ENCODE data around the gene MUC6.

Gene MUC6

DNA sequence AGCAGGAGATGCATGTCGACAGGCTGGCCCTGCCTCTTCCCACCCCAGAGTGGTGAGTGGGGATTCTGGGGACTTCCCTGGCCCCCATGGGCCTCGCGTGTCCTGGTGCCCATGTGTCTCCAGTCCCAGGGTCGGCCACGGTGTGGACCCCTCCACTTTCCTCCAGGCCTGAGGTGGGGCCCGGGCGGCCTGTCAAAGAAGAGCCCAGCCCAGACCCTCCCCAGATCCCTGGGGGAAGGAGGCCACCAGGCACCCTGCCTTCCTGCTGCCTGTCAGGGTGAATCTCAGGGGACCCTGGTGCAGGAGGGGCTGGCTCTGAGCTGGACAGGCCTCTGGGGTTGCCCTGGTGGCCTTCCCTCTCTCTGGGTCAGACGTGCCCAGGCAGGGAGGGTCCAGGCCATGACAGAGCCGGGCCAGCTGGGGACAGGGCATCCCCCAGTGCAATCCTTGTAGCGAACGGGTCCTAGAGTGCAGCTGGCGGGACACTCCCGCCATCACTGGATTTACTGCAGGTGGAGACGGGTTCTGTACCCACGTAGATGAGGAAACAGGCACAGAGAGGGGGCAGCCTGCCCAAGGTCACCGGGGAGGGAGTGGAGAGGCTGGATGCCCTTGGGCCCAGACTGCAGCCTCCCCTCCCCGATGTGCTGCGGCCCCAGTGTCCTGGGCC is 13.5 kb upstream of the MUC6 start:
- TF ChIP-seq, protein P1, sequence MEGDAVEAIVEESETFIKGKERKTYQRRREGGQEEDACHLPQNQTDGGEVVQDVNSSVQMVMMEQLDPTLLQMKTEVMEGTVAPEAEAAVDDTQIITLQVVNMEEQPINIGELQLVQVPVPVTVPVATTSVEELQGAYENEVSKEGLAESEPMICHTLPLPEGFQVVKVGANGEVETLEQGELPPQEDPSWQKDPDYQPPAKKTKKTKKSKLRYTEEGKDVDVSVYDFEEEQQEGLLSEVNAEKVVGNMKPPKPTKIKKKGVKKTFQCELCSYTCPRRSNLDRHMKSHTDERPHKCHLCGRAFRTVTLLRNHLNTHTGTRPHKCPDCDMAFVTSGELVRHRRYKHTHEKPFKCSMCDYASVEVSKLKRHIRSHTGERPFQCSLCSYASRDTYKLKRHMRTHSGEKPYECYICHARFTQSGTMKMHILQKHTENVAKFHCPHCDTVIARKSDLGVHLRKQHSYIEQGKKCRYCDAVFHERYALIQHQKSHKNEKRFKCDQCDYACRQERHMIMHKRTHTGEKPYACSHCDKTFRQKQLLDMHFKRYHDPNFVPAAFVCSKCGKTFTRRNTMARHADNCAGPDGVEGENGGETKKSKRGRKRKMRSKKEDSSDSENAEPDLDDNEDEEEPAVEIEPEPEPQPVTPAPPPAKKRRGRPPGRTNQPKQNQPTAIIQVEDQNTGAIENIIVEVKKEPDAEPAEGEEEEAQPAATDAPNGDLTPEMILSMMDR (IDR thresholded peaks at IDR 0.05; ENCODE audit: control insufficient read depth, extremely low read depth, insufficient read depth): no peak
- H3K4me3 ChIP-seq (ENCODE audit: low read depth, low read length): no peak overlapping the region
- no peak for DNase-seq (ENCODE audit: low read depth)

DNA sequence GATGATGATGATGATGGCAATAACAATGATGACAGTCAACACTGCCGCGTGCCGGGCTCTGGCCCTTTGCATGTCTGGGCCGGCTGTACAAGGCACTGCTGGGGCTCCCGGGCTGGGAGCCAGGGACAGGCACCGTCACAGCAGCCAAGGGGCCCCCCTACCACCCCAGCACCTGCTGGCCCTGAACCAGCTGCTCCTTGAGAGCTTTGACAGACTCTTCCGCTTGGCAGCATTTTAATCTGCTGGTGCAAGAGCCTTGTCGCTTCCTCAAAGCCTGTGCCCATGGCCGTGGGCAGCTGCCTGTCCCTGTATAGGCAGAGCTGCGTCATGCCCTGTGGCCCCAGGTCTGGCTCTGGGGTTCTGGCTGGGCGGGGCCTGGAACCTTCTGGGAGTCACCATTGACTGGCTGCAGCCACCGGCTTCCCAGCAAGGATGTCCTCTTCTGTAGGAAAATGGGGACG is 12.9 kb upstream of the MUC6 start:
- no peak overlapping the region for H3K4me3 ChIP-seq (ENCODE audit: low read depth, low read length)
- TF ChIP-seq, protein P1 (IDR thresholded peaks at IDR 0.05; ENCODE audit: control insufficient read depth, extremely low read depth, insufficient read depth): no peak
- no peak for DNase-seq (ENCODE audit: low read depth)

DNA sequence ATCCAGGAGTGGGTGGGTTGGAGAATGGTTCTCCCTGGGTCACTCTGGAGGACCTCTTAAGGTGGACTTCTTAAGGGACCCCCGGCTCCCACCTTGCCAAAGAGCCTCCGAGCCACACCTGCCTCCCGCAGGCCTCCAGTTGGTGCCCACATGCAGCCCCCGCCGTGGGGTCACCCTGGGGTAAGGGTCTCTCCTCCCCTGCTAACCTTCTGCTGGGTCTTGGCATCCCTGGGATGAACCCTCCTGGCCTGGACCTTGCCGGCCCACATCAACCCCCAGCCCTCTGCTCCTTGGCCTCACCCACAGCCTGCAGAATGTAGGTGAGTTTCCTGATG is 12.5 kb upstream of the MUC6 start:
- TF ChIP-seq, protein P1 (IDR thresholded peaks at IDR 0.05; ENCODE audit: control insufficient read depth, extremely low read depth, insufficient read depth): no peak
- no peak for DNase-seq (ENCODE audit: low read depth)
- no peak overlapping the region for H3K4me3 ChIP-seq (ENCODE audit: low read depth, low read length)

DNA sequence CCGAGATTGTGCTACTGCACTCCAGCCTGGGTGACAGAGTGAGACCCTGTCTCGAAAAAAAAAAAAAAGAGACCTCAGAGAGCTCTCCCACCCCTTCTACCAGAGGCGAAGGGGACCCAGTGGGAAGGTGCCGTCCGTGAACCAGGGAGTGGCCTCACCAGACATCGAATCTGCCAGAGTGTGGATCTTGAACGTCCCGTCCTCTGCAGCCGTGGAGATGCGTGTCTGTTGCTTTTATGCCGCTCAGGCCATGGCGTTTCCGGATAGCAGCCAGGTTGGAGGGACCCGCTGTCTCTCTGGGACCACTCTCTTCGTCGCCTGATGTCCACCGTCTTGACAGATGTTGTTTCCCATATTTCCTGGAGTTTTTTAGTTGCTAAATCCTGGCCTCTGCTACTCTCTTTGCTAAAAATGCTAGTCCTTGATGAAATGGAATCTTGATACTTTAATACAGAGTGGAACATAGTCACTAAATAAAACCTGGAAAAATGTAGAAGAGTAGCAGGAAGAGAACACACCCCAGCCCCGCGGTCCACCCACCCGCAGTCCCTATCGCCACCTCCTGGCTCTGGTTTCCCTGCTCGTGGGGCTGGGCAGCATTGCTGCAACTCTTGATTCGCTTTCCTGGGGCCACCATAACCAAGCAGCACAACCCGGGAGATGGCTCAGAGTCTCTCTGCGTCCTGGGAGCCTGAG is 12.0 kb upstream of the MUC6 start:
- H3K4me3 ChIP-seq (ENCODE audit: low read depth, low read length): no peak overlapping the region
- DNase-seq (ENCODE audit: low read depth): no peak
- TF ChIP-seq, protein P1 (IDR thresholded peaks at IDR 0.05; ENCODE audit: control insufficient read depth, extremely low read depth, insufficient read depth): no peak

DNA sequence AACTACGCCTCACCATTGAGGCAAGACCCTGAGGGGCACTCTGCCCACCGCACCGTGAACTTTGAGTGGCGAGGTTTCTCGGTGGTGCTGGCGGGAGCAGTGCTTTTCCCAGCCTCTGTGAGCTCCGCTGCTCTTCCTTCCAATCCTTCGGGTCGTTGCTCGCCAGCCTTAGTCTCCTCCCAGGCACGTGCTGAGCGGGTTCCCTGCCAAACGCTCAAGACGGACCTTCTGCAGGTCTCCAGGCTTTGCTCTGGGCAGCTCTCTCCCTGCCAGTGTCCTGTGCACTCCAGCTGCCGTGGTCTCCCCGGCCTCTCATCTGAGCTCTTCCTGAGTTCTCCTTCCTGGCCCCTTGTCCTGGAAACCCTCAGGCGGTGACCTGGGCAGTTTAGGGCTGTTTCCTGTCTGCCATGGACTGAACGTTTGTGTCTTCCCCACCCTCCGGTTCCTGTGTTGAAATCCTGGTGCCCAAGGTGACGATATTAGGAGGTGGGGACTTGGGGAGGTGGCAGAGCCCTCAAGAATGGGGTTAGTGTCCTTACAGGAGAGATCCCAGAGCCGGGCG is 11.2 kb upstream of the MUC6 start:
- no peak for DNase-seq (ENCODE audit: low read depth)
- TF ChIP-seq, protein P1 (IDR thresholded peaks at IDR 0.05; ENCODE audit: control insufficient read depth, extremely low read depth, insufficient read depth): no peak
- no peak overlapping the region for H3K4me3 ChIP-seq (ENCODE audit: low read depth, low read length)

DNA sequence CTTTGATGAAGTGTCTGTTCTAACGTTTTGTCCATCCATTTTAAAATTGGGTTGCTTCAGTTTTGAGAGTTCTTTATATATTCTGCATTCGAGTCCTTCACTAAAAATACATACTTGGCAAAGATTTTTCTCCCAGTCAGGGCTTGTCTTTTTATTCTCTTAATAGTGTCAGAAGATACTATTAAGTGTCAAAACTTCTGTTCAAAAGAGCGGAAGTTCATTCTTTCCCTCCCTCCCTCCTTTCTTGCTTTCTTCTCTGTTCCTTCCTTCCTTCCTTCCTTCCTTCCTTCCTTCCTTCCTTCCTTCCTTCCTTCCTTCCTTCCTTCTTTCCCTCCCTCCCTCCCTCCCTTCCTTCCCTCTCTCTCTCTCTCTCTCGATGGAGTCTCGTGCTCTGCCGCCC is 7.6 kb upstream of the MUC6 start:
- no peak for DNase-seq (ENCODE audit: low read depth)
- TF ChIP-seq, protein P1 (IDR thresholded peaks at IDR 0.05; ENCODE audit: control insufficient read depth, extremely low read depth, insufficient read depth): no peak
- H3K4me3 ChIP-seq (ENCODE audit: low read depth, low read length): no peak overlapping the region
